Measurements from ENCODE around the gene SLC30A2.

The SLC30A2 gene

GRCh38 chr1:25987951-25988350, 58.0 kb downstream of the SLC30A2 start:
- no peak for TF ChIP-seq CTCF (conservative IDR thresholded peaks at IDR 0.05; ENCODE audit: control insufficient read depth, insufficient read depth, low read depth, low read length)
- H3K4me3 ChIP-seq (ENCODE audit: control insufficient read depth, low read depth, low read length) = no peak overlapping the region
- no peak for DNase-seq (ENCODE audit: low read depth)
